DOHH2 (cell line): Measurements from ENCODE around the gene KIAA1671.

Experiments
- CTCF ChIP-seq: fragments of 200-600 bp; sonication (generic); IDR thresholded peaks from one replicate; pipeline ENCODE4 v1.5.1; 2014; ENCODE audit warnings: antibody characterized with exemption, mild to moderate bottlenecking, low read depth, low read length; ENCODE audit not compliant: poor library complexity, severe bottlenecking
- EZH2phosphoT487 ChIP-seq: fragments of 200-600 bp; sonication (generic); IDR thresholded peaks from 2 replicates; pipeline ENCODE4 v1.6.1; 2017; ENCODE audit warnings: borderline replicate concordance, mild to moderate bottlenecking, antibody characterized with exemption, low read length, moderate library complexity, mixed read lengths

- TF ChIP-seq CTCF = no peak
- no peak for TF ChIP-seq EZH2phosphoT487
Observed at GRCh38 chr22:25111579-25112517, 159.3 kb downstream of the KIAA1671 start.
